HCT116 (cell line): Measurements from ENCODE around the gene C11orf21. TPM values are rescaled to one million over a fixed set of nuclear protein-coding genes. Genes with fewer than 3 reads are reported as not detected.

ENCODE experiments used
- ATAC-seq: fragments of 200-7000 bp; cut with Tn5 transposase; 2 replicates; pipeline ENCODE4 v1.9.1; 2020; ENCODE audit warnings: mild to moderate bottlenecking, moderate library complexity
- BruUV-seq: library from RNA; stranded (reverse); fragments of 400-500 nt; replicated peaks from 2 replicates; lab custom pipeline; 2021; lab: Mats Ljungman, UMichigan
- CTCF ChIA-PET: fragments of 300-600 bp; sonication (Branson Sonifier 250); formaldehyde crosslinking; loops from one replicate; lab custom pipeline; 2021; ENCODE audit warnings: antibody characterized with exemption; lab: Charles Lee
- POLR2A ChIA-PET: fragments of 300-600, 350-600 bp; sonication (Branson Sonifier 250); formaldehyde crosslinking; loops from one replicate; lab custom pipeline; 2021; ENCODE audit warnings: antibody characterized with exemption; lab: Charles Lee
- RAD21 ChIA-PET, 2 experiments: fragments of 300-600 bp; sonication (Branson Sonifier 250); formaldehyde crosslinking; loops; one replicate each; lab custom pipeline; 2023; ENCODE audit warnings: low total read pairs in 2 of 2; ENCODE audit not compliant: uncharacterized antibody in 2 of 2, unreplicated experiment in 2 of 2, low non-redundant PET in 1 of 2; lab: Charles Lee
- DNase-seq: peaks from one replicate; pipeline ENCODE4 v3.0.0-alpha.2; 2010; ENCODE audit warnings: low read depth, low spot score
- H2AFZ ChIP-seq: fragments of 200-600 bp; shearing (Covaris generic), sonication (generic); 2 replicates; pipeline ENCODE4 v1.6.1; 2017; ENCODE audit warnings: low read depth, mixed run types, mixed read lengths, antibody characterized with exemption, low read length; ENCODE audit not compliant: poor library complexity, severe bottlenecking
- H3K27ac ChIP-seq: 2 replicates; pipeline ENCODE4 v1.5.1; 2012; ENCODE audit warnings: low read depth, low read length
- H3K27me3 ChIP-seq: fragments of 200-600 bp; sonication (generic); 2 replicates; pipeline ENCODE4 v1.6.1; 2016; ENCODE audit warnings: mixed run types, low read length, mixed read lengths; ENCODE audit not compliant: insufficient read depth
- H3K36me3 ChIP-seq, 2 experiments: fragments of 200-500 bp in 1 of 2; fragments of 200-600 bp in 1 of 2; sonication (Bioruptor generic) in 1 of 2; sonication (generic) in 1 of 2; 2 replicates each; pipeline versions ENCODE4 v1.5.1 to v1.6.1; 2014 to 2016; ENCODE audit warnings: low read length in 2 of 2, inconsistent platforms in 1 of 2, mixed read lengths in 1 of 2, mixed run types in 1 of 2; ENCODE audit not compliant: insufficient read depth in 2 of 2, control insufficient read depth in 1 of 2
- H3K4me1 ChIP-seq, 2 experiments: fragments of 200-600 bp in 1 of 2; sonication (generic) in 1 of 2; 2 replicates each; pipeline versions ENCODE4 v1.5.1 to v1.6.1; 2012 to 2017; ENCODE audit warnings: low read length in 2 of 2, inconsistent platforms in 1 of 2, mild to moderate bottlenecking in 1 of 2, mixed read lengths in 1 of 2, mixed run types in 1 of 2, moderate library complexity in 1 of 2; ENCODE audit not compliant: insufficient read depth in 2 of 2, control insufficient read depth in 1 of 2
- H3K4me2 ChIP-seq: fragments of 200-600 bp; sonication (generic); 2 replicates; pipeline ENCODE4 v1.6.1; 2017; ENCODE audit warnings: mixed run types, low read length, mixed read lengths
- H3K4me3 ChIP-seq, 2 experiments: fragments of 200-600 bp in 1 of 2; sonication (generic) in 1 of 2; replicated peaks in 1 of 2; 2 replicates each; pipeline ENCODE4 v1.5.1; 2011 to 2016; ENCODE audit warnings: low read length in 2 of 2, control low read depth in 1 of 2, low read depth in 1 of 2, mild to moderate bottlenecking in 1 of 2, mixed read lengths in 1 of 2, mixed run types in 1 of 2
- H3K79me2 ChIP-seq: fragments of 200-600 bp; sonication (generic); 2 replicates; pipeline ENCODE4 v1.6.1; 2017; ENCODE audit warnings: mild to moderate bottlenecking, mixed run types, low read length, moderate library complexity, mixed read lengths; ENCODE audit not compliant: insufficient read depth
- H3K9ac ChIP-seq: fragments of 200-600 bp; sonication (generic); 2 replicates; pipeline ENCODE4 v1.6.1; 2016; ENCODE audit warnings: low read length, mixed read lengths
- H3K9me2 ChIP-seq: fragments of 200-600 bp; sonication (generic), shearing (Covaris generic); 2 replicates; pipeline ENCODE4 v1.6.1; 2017; ENCODE audit warnings: mixed run types, mild to moderate bottlenecking, moderate library complexity; ENCODE audit not compliant: insufficient read depth
- H3K9me3 ChIP-seq, 2 experiments: fragments of 200-500 bp in 1 of 2; fragments of 200-600 bp in 1 of 2; sonication (Bioruptor generic) in 1 of 2; sonication (generic) in 1 of 2; 2 replicates each; pipeline ENCODE4 v1.6.1; 2014 to 2017; ENCODE audit warnings: low read length in 2 of 2, mixed read lengths in 2 of 2, inconsistent platforms in 1 of 2, low read depth in 1 of 2, mild to moderate bottlenecking in 1 of 2, mixed run types in 1 of 2, moderate library complexity in 1 of 2; ENCODE audit not compliant: control insufficient read depth in 1 of 2, insufficient read depth in 1 of 2
- H4K20me1 ChIP-seq: fragments of 200-600 bp; sonication (generic), shearing (Covaris generic); 2 replicates; pipeline ENCODE4 v1.6.1; 2017; ENCODE audit warnings: mixed run types, mild to moderate bottlenecking, moderate library complexity; ENCODE audit not compliant: insufficient read depth
- EZH2phosphoT487 ChIP-seq: fragments of 200-600 bp; IDR thresholded peaks from 2 replicates; pipeline ENCODE4 v1.6.1; 2018; ENCODE audit warnings: antibody characterized with exemption, borderline replicate concordance
- JUND ChIP-seq: IDR thresholded peaks from 2 replicates; pipeline ENCODE4 v1.6.1; 2012
- TCF7L2 ChIP-seq: IDR thresholded peaks from 2 replicates; pipeline ENCODE4 v1.7.0; 2011; ENCODE audit warnings: borderline replicate concordance, inconsistent platforms; ENCODE audit not compliant: insufficient read depth, insufficient read length; ENCODE audit errors: extremely low read depth
- ZNF274 ChIP-seq: fragments of 200-500 bp; sonication (Bioruptor generic); IDR thresholded peaks from 2 replicates; pipeline ENCODE4 v1.6.1; 2014; ENCODE audit warnings: mild to moderate bottlenecking, low read depth, low read length, inconsistent platforms
- intact Hi-C: fragments of 100-400 bp; cut with micrococcal nuclease; formaldehyde crosslinking; loops from 2 replicates; pipeline ENCODE4 v1.10.0; 2022
- total RNA-seq: library from RNA; stranded (reverse); gene quantifications from one replicate; pipeline ENCODE4 v1.2.1, GENCODE V29; 2021; ENCODE audit not compliant: unreplicated experiment
- TF ChIP-seq, protein P1 (sequence below): IDR thresholded peaks from 2 replicates; pipeline ENCODE4 v1.6.1; 2012
- TF ChIP-seq, protein P2 (sequence below): IDR thresholded peaks from 2 replicates; pipeline ENCODE4 v1.6.1; 2012

C11orf21 gene
- total RNA-seq, 1 experiment from 2014 or later = not detected

DNA sequence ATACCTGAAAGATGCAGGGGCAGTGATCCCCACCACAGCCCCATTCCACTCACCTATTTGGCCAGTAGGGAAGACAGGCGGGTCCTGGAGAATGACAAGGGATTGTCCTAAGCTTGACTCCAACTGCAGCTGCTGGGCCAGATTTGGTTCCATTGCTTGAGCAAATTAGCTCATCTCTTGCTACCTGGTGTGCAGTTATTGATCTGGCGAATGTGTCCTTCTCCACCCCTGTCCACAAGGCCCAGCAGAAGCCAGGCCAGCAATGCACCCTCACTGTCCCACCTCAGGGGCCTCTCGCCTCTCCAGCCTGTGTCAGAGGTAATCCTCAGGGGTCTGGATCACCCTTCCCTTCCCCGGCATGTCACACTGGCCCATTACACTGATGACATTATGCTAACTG is 23.4 kb upstream of the C11orf21 start:
- no TSS peak for BruUV-seq
- H2AFZ ChIP-seq = no peak overlapping the region
- H4K20me1 ChIP-seq = no peaks in the 10 kb centered on the region
- H3K36me3 ChIP-seq = no peaks in the 10 kb centered on the region
- H3K79me2 ChIP-seq = no peaks in the 10 kb centered on the region
- ATAC-seq (no peak), DNase-seq (no peak)
- H3K4me2 ChIP-seq = no peak overlapping the region
- intact Hi-C loops = no loop called here
- ChIA-PET CTCF (interaction anchor here (1.0 kb wide), 1 partner anchor 19 kb away, joined by 4 read pairs; no protein-coding TSS in a partner anchor), RAD21 (no interaction called here), POLR2A (no interaction called here)
- H3K4me1 ChIP-seq = peaks cover 0 to 6% of the 10 kb centered on the region in 2 experiments; a peak in 2 of 4 replicates
- no peak overlapping the region for H3K27ac ChIP-seq
- no peaks in the 10 kb centered on the region for H3K9me3 ChIP-seq
- no peak overlapping the region for H3K4me3 ChIP-seq
- TF ChIP-seq, protein P1, sequence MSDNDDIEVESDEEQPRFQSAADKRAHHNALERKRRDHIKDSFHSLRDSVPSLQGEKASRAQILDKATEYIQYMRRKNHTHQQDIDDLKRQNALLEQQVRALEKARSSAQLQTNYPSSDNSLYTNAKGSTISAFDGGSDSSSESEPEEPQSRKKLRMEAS = no peak
- no peak for TF ChIP-seq TCF7L2
- TF ChIP-seq, protein P2, sequence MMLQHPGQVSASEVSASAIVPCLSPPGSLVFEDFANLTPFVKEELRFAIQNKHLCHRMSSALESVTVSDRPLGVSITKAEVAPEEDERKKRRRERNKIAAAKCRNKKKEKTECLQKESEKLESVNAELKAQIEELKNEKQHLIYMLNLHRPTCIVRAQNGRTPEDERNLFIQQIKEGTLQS = no peak
- no peak for TF ChIP-seq EZH2phosphoT487
- no peaks in the 10 kb centered on the region for H3K9me2 ChIP-seq
- no peak overlapping the region for H3K9ac ChIP-seq
- H3K27me3 ChIP-seq = 0 out of 2 replicates have a peak, but pooled peaks cover 3% of the 10 kb centered on the region

DNA sequence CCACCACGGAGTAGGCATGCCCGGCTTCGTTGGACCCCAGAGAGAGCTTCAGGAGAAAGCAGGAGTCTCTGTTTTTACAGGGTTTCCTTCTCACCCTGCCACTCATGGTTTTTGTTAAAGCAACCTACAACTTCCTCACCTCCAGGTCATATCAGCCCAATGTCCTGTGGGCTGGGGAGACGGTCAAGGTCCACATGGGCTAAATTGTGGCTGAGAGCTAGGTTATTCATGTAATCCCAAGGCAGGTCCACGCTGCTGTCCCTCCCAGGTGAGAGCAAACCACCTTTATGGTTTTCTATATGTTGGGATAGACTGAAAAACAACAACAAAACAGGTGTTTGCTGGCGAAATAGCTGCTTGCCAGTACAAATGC is 19.6 kb upstream of the C11orf21 start:
- DNase-seq = no peak
- no TSS peak for BruUV-seq
- POLR2A ChIA-PET = no interaction called here

More for the DNA sequence above, 19.6 kb upstream of the C11orf21 start:
- H3K4me2 ChIP-seq = no peak overlapping the region
- TF ChIP-seq ZNF274 = no peak
- no peak for TF ChIP-seq JUND
- TF ChIP-seq, all 23 proteins: peak for 0
- Histone ChIP-seq H3K36me3 (no peaks in the 10 kb centered on the region), H3K79me2 (no peaks in the 10 kb centered on the region), H3K9ac (no peak overlapping the region), H2AFZ (no peak overlapping the region), H4K20me1 (no peaks in the 10 kb centered on the region), H3K27ac (no peak overlapping the region), H3K4me3 (no peak overlapping the region), H3K4me1 (peaks cover 0 to 6% of the 10 kb centered on the region in 2 experiments; a peak in 2 of 4 replicates), H3K9me3 (no peaks in the 10 kb centered on the region), H3K9me2 (no peaks in the 10 kb centered on the region), H3K27me3 (0 out of 2 replicates have a peak, but pooled peaks cover 3% of the 10 kb centered on the region)
- no peak for ATAC-seq
- ChIA-PET RAD21 (no interaction called here), CTCF (no interaction called here)
- intact Hi-C loops = no loop called here
